Epidermal melanocyte (primary cell): Measurements from ENCODE around the gene TEX2.

Source experiments
- DNase-seq: peaks from one replicate; pipeline ENCODE4 v3.0.0; 2011; ENCODE audit warnings: low spot score; ENCODE audit not compliant: insufficient read length

Gene TEX2

DNA sequence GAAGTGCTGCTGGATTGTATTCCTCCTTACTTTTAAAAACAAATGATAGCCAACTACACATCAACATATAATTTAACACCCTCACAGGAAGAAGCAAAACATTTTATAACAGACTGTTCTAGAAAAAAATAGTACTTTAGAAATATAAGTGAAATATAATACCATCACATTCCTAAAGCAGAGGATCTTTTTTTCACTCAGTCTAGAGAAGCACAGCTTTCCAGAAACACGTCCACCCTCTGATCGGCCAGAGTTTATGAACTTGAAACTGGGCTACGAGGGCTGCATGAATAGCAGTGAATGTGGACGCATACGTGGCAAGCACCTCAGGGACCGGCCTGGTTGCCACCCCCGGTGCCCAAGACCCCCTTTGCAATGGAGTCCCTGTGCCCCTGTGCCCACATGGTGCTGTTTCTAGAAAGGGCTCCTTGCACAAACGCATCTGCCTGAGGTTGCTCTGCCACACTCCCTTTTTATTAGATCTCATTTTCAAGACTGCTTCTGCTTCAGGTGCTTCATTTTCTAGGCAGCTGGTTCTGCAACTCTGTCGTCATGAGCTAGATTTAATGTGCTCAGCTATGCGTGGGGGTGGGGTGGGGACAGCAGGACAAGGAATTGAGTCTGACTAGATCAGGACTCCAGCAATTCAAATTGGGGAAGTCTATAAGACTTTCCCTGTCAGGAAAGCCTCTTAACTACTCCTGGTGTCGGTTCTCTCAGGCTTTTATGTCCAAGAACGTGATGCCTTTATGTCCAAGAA, 104.0 kb downstream of the TEX2 start:
- no peak for DNase-seq

DNA sequence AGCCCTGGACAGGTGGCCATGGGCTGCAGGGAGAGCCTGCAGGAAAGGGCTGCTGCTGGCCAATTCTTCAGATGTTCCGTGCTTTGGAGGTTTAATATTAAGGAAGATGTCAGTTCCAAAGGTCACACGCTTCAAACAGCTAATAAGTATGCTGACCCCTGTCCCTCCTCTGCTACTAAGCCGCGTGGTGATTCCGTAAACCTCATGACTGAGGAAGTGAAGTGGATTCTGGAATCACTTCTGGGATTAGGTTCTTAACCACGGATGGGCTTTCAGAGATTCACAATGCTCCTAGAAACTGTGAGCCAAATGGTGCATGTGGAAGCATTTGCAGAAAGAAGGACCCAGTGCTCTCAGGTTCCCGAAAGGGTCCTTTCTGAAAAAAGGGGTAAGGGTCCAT, 104.7 kb downstream of the TEX2 start:
- no peak for DNase-seq

DNA sequence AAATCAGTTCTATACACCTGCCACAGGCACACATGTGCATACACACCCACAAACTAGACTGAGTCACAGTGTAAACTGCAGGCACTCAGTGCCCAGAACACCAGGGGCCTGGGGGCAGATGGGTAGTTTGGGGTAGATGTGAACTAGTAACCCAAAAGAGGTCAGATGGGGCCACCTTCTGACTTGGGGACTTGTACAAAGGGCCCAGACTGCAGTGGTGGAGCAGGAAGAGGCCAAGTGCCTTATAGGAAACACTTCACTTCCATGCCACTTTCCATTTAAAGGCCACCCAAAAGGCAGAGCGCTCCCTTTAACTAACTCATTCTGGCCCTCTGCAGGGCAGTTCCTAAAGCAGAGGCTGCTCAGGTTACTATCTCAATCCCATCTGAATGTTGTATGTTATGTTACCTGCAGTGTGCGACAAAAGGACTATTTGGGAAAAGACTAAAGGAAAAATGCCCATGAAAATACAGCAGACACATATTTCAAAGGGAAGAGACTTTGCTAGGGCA, 105.3 kb downstream of the TEX2 start:
- DNase-seq = no peak

DNA sequence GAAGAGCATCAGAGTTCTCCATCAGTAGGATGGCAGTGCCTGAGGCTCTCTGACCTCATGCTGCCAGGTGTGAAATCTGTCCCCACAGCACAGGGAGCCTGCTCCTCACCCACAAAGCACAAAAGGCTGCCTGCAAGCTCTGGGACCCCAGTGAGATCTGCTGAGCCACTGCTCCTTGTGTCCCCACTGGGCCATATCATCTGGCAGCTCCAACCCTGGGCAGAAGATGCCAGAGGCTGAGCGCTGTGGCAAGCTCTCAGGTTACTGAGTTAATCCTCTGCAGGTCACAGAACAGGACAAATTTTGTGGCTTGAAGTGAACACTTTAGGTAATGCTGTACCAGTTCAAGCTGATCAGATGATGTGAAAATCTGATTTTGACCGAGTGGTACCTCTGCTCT, 106.4 kb downstream of the TEX2 start:
- no peak for DNase-seq

DNA sequence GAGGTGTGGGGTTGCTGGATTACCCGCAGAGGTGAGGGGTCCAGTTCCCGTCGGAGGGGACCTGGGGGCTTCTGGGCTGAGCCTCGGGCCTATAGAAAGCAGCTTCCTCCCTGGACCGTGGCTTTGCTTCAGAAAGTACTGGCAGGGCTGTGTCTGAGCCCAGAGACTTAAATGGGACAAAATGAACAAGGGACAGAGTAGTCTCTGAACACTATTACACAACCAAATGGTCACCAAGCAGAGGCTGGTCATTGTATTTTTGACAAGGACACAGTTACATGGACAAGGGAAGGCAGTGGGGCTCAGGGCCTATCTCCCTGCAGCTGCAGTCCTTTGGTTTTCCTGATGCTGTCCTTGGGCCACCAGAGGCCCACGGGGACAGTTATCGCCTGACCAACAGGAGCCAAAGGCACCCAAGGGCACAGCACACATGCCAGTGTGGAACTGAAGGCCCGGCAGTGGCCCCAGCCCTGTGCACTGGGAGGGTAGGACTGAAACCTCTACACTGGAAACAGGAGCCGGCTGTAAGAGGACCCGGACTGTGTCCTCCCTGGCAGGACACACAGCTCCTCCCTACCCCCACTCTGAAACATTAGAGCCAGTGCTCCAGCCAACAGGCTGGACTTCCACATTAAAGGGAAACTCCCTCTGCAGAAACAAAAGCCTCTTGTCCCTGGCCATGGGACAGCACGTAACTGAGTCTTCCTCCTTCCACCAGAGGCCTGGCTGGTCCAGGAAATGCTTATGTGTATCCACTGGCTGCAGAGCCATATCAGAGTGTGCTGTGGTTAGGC, 107.1 kb downstream of the TEX2 start:
- peak; percentile 82 for DNase-seq

DNA sequence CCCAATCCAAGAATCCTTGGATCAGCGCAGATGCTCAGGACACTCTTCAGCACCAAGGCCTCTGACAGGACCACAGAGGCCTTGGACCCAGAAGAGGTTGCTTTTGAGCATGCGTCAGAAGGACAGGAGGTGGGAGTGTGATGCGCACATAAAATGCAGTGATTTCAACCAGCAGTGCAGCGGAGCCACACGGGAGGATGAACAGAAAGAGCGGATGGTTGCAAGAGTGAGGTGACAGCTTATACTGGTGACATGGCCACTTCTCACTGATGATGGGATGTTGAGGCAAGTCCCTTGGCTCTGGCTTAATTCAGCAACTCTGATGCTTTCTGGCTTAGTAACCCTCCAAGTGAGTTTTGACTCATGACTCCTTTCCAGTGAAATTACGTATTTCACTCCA, 107.9 kb downstream of the TEX2 start:
- no peak for DNase-seq

DNA sequence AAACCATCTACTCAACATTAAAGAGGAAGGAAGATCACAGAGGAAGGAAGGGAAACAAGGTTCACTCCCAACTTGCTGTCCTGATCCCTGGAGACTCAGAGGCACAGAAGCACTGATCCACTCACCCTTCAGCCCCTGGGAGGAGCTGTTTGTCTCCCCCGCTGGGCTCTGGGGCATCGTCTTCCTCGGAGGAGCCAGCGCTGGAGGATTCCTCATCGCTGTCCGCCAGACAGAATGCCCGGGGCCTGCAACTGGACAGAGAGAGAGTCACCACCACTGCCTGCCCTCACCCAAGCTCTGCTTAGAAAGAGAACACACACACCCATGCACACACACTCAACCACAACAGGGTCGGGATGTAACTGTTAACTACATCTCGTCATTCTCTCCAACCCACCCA, 108.3 kb downstream of the TEX2 start:
- no peak for DNase-seq

DNA sequence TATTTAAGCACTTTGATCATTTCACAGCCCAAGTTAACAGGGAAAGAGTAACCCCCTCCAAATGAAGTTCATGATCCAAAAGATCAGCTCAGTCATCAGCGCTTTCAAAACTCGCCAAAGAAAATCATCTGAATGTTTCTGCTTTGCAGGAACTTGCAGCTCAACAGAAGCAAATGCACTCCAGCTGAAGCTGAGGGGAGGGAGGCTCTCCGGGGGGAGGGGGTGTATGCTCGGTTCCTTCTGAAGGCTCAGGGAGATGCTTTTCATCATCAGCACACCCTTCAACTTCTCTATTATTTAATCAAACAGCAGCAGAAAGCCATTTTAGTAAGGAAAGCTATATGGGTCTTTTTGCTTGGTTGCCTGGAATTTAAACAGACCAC, 108.8 kb downstream of the TEX2 start:
- DNase-seq = no peak

DNA sequence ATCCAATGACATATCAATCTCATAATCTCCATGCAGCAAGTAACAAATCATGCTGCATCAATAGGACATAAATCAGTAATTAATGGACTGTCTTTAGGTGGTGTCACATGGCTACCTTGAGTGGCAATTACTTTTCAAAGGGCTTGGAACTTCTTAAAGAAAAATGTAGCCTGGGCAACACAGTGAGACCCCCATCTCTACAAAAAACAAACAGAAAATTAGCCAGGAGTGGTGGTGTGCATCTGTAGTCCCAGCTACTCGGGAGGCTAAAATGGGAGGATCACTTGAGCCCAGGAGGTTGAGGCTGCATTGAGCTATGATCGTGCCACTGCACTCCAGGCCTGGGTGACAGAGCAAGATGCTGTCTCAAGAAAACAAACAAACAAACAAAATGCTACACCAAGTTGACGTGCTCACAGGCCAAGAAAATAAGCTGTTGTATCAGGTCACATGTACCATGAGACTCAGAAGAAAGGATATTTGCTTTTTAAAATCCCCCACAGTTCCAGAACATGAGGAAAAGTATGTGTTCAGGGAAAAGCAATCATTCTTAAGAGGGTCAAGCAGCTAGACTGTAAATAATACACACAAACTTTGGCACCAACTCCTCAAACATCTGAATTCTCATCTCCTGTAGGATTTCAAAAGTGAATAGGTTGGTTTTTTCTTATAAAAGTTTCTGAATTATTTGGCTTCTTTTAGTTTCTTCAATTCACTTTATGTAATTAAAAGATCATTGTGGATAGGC, 109.3 kb downstream of the TEX2 start:
- DNase-seq = no peak

DNA sequence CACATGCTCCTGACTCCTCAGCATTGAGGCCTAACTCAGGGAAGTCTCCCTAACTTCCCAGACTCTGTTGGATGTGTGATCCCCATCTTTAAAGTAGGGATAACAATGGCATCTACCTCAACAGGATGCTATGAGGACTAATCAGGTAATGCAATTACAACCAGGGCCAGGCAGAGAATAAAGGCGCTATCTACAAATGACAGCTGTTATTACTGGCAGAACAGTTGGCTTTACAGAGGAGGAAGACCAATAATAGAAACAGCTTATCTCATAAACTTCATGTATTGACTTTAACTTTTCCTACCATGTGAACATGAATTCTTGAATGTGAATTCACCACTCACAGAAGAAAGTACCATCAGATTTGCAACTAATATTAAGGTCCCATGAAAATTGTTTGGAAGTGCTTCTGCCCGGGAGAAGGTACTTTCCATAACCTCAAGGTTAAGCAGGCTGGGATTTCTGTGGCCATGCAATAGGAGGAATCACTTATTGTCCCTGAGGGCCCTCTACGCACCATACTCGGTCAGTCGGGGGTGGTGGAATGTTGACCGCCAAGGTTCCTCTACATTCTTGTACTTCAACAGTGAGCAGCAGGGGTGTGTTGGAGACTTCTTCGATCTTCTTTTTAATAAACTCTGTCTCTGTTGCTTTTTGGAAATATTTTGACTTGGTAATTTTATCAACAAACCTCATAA, 110.5 kb downstream of the TEX2 start:
- DNase-seq = no peak

DNA sequence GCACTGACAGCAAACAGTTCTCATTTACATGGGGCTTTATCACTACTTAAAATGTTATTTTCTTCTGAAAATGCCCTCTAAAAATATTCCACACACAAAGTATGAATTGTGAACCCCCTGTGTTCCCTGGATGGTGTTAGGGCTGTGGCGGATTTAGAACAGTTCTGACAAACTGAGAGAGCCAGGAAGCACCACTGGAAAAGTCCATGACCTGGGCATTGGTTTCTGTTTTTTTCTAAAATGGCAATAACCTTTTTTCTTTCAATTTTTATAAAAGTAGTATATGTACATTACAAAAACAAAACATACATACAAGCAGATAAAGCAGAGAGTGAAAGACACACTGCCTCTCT, 112.1 kb downstream of the TEX2 start:
- DNase-seq = no peak

DNA sequence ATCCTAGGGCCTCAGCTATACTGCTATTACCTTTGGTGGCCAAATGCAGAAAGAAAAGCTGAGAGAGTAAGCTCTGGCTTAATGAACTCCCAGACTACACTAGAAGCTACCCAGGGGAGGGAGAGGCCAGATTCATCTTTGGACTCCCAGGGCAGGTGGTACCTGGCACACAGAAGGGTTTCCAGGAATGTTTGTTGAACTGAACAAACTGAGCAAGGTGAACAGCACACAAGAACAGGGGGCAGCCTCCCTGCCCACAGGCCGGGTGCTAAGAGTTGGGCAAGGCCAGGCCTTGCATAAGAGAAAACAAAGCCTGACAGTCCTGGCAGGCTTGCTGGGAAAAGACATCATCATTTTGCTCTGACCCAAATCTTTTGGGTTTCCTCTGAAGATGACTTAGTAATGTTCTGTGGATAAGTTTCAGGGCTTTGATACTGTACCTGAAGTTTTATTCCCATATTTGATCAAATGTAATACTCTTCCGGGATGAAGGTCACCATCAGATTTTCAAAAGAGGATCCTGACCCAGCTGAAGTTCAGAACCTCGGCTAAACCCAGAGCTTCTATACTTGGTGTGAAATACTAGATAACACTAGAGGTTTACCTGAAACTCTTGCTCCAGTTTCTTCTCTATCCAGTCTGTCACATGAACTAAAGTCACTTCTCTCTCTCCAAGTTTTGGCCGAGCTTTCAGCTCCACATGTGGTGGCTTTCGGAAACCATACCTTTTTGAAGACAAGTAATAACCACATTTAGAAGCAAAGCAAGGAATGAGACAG, 112.6 kb downstream of the TEX2 start:
- no peak for DNase-seq

DNA sequence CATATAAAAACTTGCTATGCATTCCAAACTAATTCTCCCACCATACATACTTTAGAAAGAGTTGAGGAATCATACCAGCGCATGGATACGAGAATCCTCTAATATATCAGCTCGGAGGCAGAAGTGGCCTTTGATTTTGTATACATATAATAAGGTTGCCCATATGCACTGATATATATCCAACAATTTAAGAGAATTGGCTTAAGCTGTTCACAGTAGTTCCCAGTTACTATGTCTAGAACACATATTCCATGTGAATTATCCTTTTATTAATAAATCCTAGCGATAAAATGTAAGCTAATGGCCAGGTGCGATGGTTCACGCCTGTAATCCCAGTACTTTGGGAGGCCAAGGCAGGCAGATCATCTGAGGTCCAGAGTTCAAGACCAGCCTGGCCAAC, 113.9 kb downstream of the TEX2 start:
- DNase-seq = no peak

DNA sequence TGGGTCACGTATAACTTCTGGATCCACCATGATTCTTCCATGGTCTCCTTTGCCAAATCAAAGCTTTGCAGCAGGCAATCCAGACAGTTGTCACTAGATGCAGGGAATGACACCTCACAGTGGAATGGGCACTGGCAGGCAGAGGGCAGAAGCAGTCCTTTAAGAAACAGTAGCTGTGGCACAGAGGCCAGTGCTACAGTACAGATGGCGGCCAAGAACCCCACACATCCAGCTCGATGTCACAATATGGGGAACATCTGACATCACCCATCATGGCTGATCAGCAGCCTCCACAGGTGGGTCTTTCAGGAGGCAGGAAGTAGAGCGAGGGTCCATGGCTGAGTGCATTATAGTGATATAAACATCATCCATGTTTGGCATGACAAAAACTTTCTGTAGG, 114.4 kb downstream of the TEX2 start:
- DNase-seq = no peak

DNA sequence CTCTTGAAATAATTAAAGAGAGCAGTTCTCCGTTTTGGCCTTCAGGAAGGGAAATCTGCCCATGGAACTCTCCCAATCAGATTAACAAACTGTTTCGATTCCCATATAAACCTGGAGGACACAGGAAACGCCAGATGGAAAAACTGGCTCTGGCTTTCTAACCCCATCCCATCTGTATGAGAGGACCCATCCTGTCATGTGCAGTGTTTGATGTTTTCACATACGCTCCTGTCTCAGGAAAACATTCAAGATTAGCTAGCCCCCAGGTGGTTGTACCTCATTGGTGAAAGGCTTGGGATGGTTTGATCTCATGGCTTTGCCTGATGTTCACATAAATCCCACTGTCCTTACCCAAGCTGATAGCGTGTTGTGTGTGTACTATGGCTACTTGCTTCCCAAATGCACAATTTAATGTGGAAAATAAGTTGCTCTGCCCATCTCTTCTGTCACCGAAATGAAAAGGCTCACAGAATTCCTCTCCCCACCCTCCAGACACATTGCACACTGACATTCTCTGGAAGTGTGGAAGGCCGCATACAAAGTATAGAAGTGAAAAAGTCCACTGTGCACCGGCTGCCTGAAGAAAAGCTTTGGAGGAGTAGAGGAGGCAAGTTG, 114.9 kb downstream of the TEX2 start:
- DNase-seq = no peak

DNA sequence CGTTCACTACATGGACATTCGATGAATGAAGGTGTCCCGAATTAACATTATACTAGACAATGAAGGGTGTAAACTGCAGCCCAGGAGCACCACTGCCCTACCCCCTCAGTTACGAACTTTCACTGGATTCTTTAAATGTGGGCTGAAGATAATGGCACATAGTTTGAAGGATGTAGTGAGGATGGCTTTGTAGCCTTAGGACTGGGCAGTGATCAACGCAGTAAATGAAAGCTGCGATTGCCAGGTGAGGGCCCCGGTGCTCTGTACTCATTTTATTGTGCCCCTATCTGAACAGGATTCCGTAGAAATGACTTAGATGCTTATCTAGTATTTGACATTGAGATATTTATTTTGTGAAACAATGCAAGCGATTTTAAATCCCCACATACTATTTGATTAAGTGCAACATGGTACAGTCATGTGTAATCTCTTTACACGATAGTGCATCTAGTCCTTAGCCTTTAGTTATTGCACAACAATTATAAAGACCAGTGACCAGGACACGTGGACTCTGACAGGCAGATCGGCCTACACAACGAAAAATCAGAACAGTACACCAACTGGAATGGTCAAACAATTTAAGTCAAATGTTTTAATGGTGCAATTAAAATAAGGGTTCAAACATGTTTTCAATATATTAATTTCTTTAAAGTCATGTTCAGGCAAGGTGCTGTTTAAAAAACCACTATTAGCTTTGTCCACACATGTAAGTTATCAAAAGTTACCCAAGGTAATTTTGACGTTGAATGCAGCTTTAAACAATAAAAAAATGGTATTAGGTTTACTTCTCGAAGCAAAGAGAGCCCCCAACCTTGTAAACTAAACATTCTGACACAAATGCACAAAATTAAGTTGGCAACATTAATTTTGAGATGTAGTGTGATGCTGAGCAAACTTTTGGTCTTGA, 115.7 kb downstream of the TEX2 start:
- no peak for DNase-seq

DNA sequence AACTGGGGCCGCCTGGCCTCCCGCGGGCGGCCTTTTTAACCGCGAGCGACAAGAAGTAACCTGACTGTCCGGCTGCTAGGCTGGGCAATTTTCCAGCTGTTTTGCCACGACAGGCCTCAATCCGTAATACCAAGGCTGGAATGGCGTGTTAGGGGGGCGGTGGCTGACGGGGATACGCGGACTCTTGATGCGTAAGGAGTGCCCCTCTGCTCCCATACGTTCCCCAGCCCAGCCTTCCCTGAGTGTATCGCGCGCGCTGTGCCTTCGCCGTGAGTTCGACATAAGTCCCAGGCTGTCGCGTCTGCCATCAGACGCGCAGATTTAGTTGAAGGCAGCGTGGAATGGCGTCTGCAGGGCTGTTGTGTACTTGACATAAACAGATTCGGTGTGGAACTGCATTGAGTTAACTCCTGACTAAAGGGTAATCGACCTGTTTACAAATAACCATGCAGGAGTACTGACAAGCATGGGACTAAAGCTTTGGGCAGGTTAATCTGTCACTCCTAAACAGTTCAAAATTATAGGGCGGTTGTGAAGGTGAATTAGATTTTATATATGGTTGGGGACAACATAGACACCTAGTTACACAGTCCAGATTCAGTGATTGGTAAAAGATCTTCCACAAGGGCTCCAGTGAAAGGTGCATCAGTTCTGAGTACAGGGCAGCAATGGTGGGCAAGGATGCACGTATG, 116.5 kb downstream of the TEX2 start:
- DNase-seq = no peak

DNA sequence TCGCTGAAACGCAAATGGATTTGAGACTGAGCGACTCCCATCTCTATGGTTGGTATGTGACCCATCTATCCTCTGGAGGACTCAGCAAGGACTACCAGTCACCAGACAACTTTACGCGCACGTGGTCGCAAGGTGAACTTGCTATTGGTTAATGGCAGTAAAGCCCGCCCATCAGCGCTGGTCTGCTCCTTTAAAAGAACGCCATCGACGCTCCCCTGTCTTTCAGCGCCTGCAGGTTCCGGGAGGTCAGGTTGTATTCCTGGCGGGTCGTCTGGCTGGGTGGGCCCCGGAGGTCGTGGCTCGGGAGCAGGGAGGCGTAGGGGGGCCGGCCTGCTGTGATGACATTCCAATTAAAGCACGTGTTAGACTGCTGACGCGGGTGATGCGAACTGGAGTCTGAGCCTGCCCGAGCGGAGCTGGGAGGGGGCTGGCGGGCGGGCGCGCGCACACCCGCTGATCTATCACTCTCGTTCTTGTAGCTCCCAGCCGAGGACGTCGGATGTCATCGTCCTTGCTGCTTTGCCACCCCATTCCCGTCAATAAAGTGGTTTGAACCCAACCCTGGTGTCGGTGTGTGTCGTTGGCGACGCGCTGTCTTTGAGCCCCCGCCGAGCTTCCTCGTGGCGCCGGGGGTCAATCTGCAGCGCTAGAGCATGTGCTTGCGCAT, 117.2 kb downstream of the TEX2 start:
- peak; percentile 94 for DNase-seq
